Spleen (tissue), 11 donors: ENCODE data around the gene ALK. TPM values are rescaled to one million over a fixed set of nuclear protein-coding genes. Genes with fewer than 3 reads are reported as not detected.

Experiments
- DNase-seq: peaks from one replicate; pipeline ENCODE4 v3.0.0-alpha.2; 2020
- H3K27ac ChIP-seq, 8 donors: fragments of 200-600 bp; sonication (generic) in 7 of 8; 1 replicate in 4 of 8; 2 replicates in 4 of 8; pipeline versions ENCODE4 v1.5.0 to v1.8.0; 2016 to 2021; ENCODE audit warnings: inconsistent platforms in 4 of 8, mild to moderate bottlenecking in 4 of 8, moderate library complexity in 1 of 8
- H3K27me3 ChIP-seq, 7 donors: fragments of 200-600 bp; sonication (generic) in 6 of 7; replicated peaks in 1 of 7; 1 replicate in 4 of 7; 2 replicates in 3 of 7; pipeline versions ENCODE4 v1.5.0 to v1.8.0; 2016 to 2021; ENCODE audit warnings: inconsistent platforms in 3 of 7, mild to moderate bottlenecking in 1 of 7
- H3K36me3 ChIP-seq, 6 donors: fragments of 200-600 bp; sonication (generic) in 5 of 6; 1 replicate in 4 of 6; 2 replicates in 2 of 6; pipeline versions ENCODE4 v1.5.0 to v1.8.0; 2016 to 2021; ENCODE audit warnings: inconsistent platforms in 2 of 6
- H3K4me1 ChIP-seq, 6 donors: fragments of 200-600 bp; sonication (generic) in 5 of 6; 1 replicate in 3 of 6; 2 replicates in 3 of 6; pipeline versions ENCODE4 v1.5.0 to v1.8.0; 2016 to 2021; ENCODE audit warnings: inconsistent platforms in 3 of 6
- H3K4me3 ChIP-seq, 8 donors: fragments of 200-600 bp; sonication (generic) in 7 of 8; 1 replicate in 4 of 8; 2 replicates in 4 of 8; pipeline versions ENCODE4 v1.5.0 to v1.8.0; 2016 to 2021; ENCODE audit warnings: inconsistent platforms in 4 of 8, mild to moderate bottlenecking in 4 of 8, moderate library complexity in 2 of 8
- H3K9me3 ChIP-seq, 8 donors: fragments of 200-600 bp; sonication (generic) in 7 of 8; 1 replicate in 4 of 8; 2 replicates in 4 of 8; pipeline versions ENCODE4 v1.5.0 to v1.8.0; 2016 to 2021; ENCODE audit warnings: inconsistent platforms in 4 of 8
- CTCF ChIP-seq, 11 experiments: fragments of 200-600 bp in 7 of 11; fragments of 450-650 bp in 4 of 11; sonication (generic) in 4 of 11; IDR thresholded peaks in 8 of 11; conservative IDR thresholded peaks in 3 of 11; 1 replicate in 7 of 11; 2 replicates in 4 of 11; pipeline versions ENCODE4 v1.4.0 to v1.8.0; 2016 to 2021; ENCODE audit warnings: antibody characterized with exemption in 11 of 11, inconsistent platforms in 4 of 11, mild to moderate bottlenecking in 1 of 11
- POLR2A ChIP-seq, 3 donors: fragments of 450-650 bp; IDR thresholded peaks; one replicate each; pipeline ENCODE4 v1.5.1; 2017; ENCODE audit warnings: antibody characterized with exemption in 3 of 3, mild to moderate bottlenecking in 1 of 3
- POLR2AphosphoS5 ChIP-seq, 3 donors: sonication (generic); formaldehyde crosslinking; IDR thresholded peaks; one replicate each; pipeline ENCODE4 v1.5.1; 2017; ENCODE audit warnings: antibody characterized with exemption in 3 of 3
- WGBS, 5 donors: extraction: QIAGEN DNeasy Blood & Tissue Kit in 3 of 5; methylation state at CpG; one replicate each; pipeline versions ENCODE4 v1.1.5 to v1.1.7; 2013 to 2018; 5-methylcytosine and 5-hydroxymethylcytosine counted together
- intact Hi-C: fragments of 100-400 bp; cut with DNase I; formaldehyde crosslinking; loops from one replicate; pipeline ENCODE4 v1.15.0; 2023; ENCODE audit warnings: low total_unique reads
- polyA plus RNA-seq, 3 donors: library from polyadenylated mRNA; stranded (reverse); fragments of 200-250 nt; gene quantifications; one replicate each; pipeline ENCODE4 v1.2.1, GENCODE V29; 2013
- total RNA-seq, 7 donors: library from RNA; depleted of rRNA in 3 of 7; stranded (reverse); fragments of >200 nt in 3 of 7; fragmentation: NEBNext Ultra II Directional in 4 of 7; extraction: Animal tissue kit (Norgen Biotek cat#: 25700) in 4 of 7; gene quantifications; one replicate each; pipeline versions ENCODE4 v1.1.0 to v1.2.1, GENCODE V29; 2016 to 2021
- donor health status: healthy with polysubstance abuse.
- donor health status: DM: no; HTN: no; CAD: no; lungs with moderate emphysema.
- donor health status: DM: no; HTN: no; CAD: no.
- donor health status: Bipolar disorder and iron deficiency.
- donor health status: healthy.
- donor health status: DM: no; HTN: no; CAD: no.
- donor health status: DM: yes; HTN: yes; CAD: no.

ALK gene
- total and polyA plus RNA-seq, 10 donors, result 0.03 to 0.28 (median 0.06) TPM; not detected in 7

GRCh38 chr2:29871541-29871940 lies 49.8 kb downstream of the ALK start:
- 80 to 87% (median 85%) methylated on average over 2 of the region's 2 CpGs for WGBS, 5 donors
- intact Hi-C loops, result no loop called here
- no peak for TF ChIP-seq CTCF (IDR thresholded peaks at IDR 0.05 in 8 of 11, conservative IDR thresholded peaks at IDR 0.05 in 3 of 11)
- no peak for TF ChIP-seq POLR2A (IDR thresholded peaks at IDR 0.05)
- TF ChIP-seq POLR2AphosphoS5 (IDR thresholded peaks at IDR 0.05), result no peak
- no peak overlapping the region for H3K27ac ChIP-seq
- no peak overlapping the region for H3K4me3 ChIP-seq
- no peak for DNase-seq
- H3K4me1 ChIP-seq, result no peaks in the 10 kb centered on the region
- no peaks in the 10 kb centered on the region for H3K9me3 ChIP-seq
- H3K27me3 ChIP-seq, result peaks cover 0 to 8% (median 0%) of the 10 kb centered on the region in 7 donors
- no peaks in the 10 kb centered on the region for H3K36me3 ChIP-seq

- no peak for DNase-seq
- Histone ChIP-seq H3K9me3 (no peaks in the 10 kb centered on the region), H3K36me3 (no peaks in the 10 kb centered on the region), H3K27ac (no peak overlapping the region), H3K27me3 (peaks cover 0 to 27% (median 0%) of the 10 kb centered on the region in 7 donors), H3K4me1 (no peaks in the 10 kb centered on the region), H3K4me3 (no peak overlapping the region)
- TF ChIP-seq POLR2A (IDR thresholded peaks at IDR 0.05) (no peak), POLR2AphosphoS5 (IDR thresholded peaks at IDR 0.05) (no peak), CTCF (IDR thresholded peaks at IDR 0.05 in 8 of 11, conservative IDR thresholded peaks at IDR 0.05 in 3 of 11) (no peak)
- intact Hi-C loops, result no loop called here
- 67 to 95% (median 77%) methylated on average over 1 of the region's 1 CpG for WGBS, 5 donors
Observed at GRCh38 chr2:29865512-29865911, 55.9 kb downstream of the ALK start.

GRCh38 chr2:29864988-29865387 lies 56.4 kb downstream of the ALK start:
- 0 to 3% (median 0%) methylated on average over 1 of the region's 1 CpG for WGBS, 5 donors
- no peaks in the 10 kb centered on the region for H3K4me1 ChIP-seq
- no peak overlapping the region for H3K27ac ChIP-seq
- no peak for DNase-seq
- TF ChIP-seq CTCF (IDR thresholded peaks at IDR 0.05 in 8 of 11, conservative IDR thresholded peaks at IDR 0.05 in 3 of 11) (no peak), POLR2AphosphoS5 (IDR thresholded peaks at IDR 0.05) (no peak), POLR2A (IDR thresholded peaks at IDR 0.05) (no peak)
- H3K9me3 ChIP-seq, result no peaks in the 10 kb centered on the region
- intact Hi-C loops, result no loop called here
- no peak overlapping the region for H3K4me3 ChIP-seq
- H3K27me3 ChIP-seq, result peaks cover 0 to 29% (median 0%) of the 10 kb centered on the region in 7 donors
- H3K36me3 ChIP-seq, result no peaks in the 10 kb centered on the region

- intact Hi-C loops, result no loop called here
- Histone ChIP-seq H3K36me3 (no peaks in the 10 kb centered on the region), H3K9me3 (peaks cover 0 to 10% (median 0%) of the 10 kb centered on the region in 8 donors), H3K4me3 (no peak overlapping the region), H3K27ac (no peak overlapping the region), H3K27me3 (peaks cover 0 to 37% (median 0%) of the 10 kb centered on the region in 7 donors), H3K4me1 (no peaks in the 10 kb centered on the region)
- no peak for DNase-seq
- TF ChIP-seq POLR2AphosphoS5 (IDR thresholded peaks at IDR 0.05), result no peak
- no peak for TF ChIP-seq POLR2A (IDR thresholded peaks at IDR 0.05)
- TF ChIP-seq CTCF (IDR thresholded peaks at IDR 0.05 in 8 of 11, conservative IDR thresholded peaks at IDR 0.05 in 3 of 11), result no peak
- 71 to 88% (median 80%) methylated on average over 7 of the region's 7 CpGs for WGBS, 5 donors
Observed at GRCh38 chr2:29855924-29856639, 65.3 kb downstream of the ALK start.
